Measurements from ENCODE around the gene RPL32.

DNA sequence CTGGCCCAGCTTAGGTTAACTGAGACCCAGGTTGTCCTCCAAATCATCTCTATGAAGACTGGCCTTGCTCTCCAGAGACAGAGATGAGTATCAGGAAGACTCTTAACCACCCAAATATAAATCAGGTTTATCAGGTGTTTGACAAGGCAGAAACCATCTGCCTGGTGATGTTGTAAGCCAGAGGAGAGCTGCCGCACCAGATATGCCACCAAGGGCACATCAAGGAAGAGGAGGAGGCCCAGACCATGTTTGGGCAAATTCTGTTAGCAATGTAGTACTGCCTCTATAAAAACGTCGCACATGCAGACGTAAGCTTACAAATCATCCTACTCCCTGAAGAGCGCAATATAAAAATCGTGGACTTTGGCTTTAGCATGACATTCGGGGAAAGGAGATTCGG is 21.0 kb upstream of the RPL32 start:
- TF ChIP-seq, protein P1, sequence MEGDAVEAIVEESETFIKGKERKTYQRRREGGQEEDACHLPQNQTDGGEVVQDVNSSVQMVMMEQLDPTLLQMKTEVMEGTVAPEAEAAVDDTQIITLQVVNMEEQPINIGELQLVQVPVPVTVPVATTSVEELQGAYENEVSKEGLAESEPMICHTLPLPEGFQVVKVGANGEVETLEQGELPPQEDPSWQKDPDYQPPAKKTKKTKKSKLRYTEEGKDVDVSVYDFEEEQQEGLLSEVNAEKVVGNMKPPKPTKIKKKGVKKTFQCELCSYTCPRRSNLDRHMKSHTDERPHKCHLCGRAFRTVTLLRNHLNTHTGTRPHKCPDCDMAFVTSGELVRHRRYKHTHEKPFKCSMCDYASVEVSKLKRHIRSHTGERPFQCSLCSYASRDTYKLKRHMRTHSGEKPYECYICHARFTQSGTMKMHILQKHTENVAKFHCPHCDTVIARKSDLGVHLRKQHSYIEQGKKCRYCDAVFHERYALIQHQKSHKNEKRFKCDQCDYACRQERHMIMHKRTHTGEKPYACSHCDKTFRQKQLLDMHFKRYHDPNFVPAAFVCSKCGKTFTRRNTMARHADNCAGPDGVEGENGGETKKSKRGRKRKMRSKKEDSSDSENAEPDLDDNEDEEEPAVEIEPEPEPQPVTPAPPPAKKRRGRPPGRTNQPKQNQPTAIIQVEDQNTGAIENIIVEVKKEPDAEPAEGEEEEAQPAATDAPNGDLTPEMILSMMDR (IDR thresholded peaks at IDR 0.05): no peak
- no peak for TF ChIP-seq POLR2AphosphoS5 (IDR thresholded peaks at IDR 0.05)
- no peak for TF ChIP-seq POLR2A (IDR thresholded peaks at IDR 0.05; ENCODE audit: low read depth)

All from esophagus muscularis mucosa (tissue), 3 donors.